Breast epithelium (tissue), 3 donors: ENCODE results near the gene FZD8.

Experiments
- POLR2AphosphoS5 ChIP-seq, 3 donors: sonication (generic); formaldehyde crosslinking; IDR thresholded peaks; one replicate each; pipeline ENCODE4 v1.6.1; 2017; ENCODE audit warnings: antibody characterized with exemption in 3 of 3
- TF ChIP-seq, protein P1 (sequence below), 3 donors: fragments of 450-650 bp; IDR thresholded peaks; one replicate each; pipeline ENCODE4 v1.5.1; 2016 to 2017; ENCODE audit warnings: antibody characterized with exemption in 3 of 3, mild to moderate bottlenecking in 3 of 3, moderate library complexity in 3 of 3

DNA sequence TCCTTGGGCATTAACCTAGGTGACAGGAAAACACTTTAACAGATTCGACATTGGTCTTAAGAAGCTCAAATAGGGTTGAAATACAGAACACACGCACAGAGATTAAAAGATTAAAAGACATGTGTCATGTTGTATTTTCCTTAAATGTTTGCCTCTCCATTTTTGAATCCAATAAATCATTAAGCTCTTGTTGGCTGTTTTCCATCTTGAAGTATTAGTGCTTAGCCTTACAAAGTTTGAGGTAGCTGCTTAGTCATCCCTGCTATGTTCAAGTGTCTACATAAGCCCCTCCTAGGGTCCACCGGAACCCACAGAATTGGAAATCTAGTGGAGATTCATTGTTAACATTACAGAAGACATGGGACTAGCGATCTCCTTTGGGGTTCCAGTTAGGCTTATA is 49.7 kb downstream of the FZD8 start:
- TF ChIP-seq POLR2AphosphoS5 (IDR thresholded peaks at IDR 0.05), result no peak
- TF ChIP-seq, protein P1, sequence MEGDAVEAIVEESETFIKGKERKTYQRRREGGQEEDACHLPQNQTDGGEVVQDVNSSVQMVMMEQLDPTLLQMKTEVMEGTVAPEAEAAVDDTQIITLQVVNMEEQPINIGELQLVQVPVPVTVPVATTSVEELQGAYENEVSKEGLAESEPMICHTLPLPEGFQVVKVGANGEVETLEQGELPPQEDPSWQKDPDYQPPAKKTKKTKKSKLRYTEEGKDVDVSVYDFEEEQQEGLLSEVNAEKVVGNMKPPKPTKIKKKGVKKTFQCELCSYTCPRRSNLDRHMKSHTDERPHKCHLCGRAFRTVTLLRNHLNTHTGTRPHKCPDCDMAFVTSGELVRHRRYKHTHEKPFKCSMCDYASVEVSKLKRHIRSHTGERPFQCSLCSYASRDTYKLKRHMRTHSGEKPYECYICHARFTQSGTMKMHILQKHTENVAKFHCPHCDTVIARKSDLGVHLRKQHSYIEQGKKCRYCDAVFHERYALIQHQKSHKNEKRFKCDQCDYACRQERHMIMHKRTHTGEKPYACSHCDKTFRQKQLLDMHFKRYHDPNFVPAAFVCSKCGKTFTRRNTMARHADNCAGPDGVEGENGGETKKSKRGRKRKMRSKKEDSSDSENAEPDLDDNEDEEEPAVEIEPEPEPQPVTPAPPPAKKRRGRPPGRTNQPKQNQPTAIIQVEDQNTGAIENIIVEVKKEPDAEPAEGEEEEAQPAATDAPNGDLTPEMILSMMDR (IDR thresholded peaks at IDR 0.05), result no peak
